Adrenal gland (tissue), 12 donors: ENCODE data around the gene COL15A1. TPM values are rescaled to one million over a fixed set of nuclear protein-coding genes. Genes with fewer than 3 reads are reported as not detected.

Experiments
- DNase-seq, 7 donors: peaks; one replicate each; pipeline ENCODE4 v3.0.0-alpha.2; 2019 to 2020
- H3K27ac ChIP-seq, 5 donors: fragments of 200-600 bp; sonication (generic) in 4 of 5; 1 replicate in 3 of 5; 2 replicates in 2 of 5; pipeline versions ENCODE4 v1.5.1 to v1.8.0; 2016 to 2020; ENCODE audit warnings: mild to moderate bottlenecking in 1 of 5
- H3K27me3 ChIP-seq: fragments of 200-600 bp; 2 replicates; pipeline ENCODE4 v1.8.0; 2021
- H3K36me3 ChIP-seq, 2 donors: fragments of 200-600 bp; replicated peaks in 1 of 2; 1 replicate in 1 of 2; 2 replicates in 1 of 2; pipeline versions ENCODE4 v1.5.1 to v1.8.0; 2018 to 2022
- H3K4me1 ChIP-seq, 2 donors: fragments of 200-600 bp; replicated peaks in 1 of 2; 1 replicate in 1 of 2; 2 replicates in 1 of 2; pipeline versions ENCODE4 v1.5.1 to v1.8.0; 2018 to 2021
- H3K4me3 ChIP-seq, 4 donors: fragments of 200-600 bp; sonication (generic) in 3 of 4; one replicate each; pipeline ENCODE4 v1.5.1; 2016 to 2018
- H3K9me3 ChIP-seq, 3 donors: fragments of 200-600 bp; sonication (generic) in 1 of 3; replicated peaks in 1 of 3; 1 replicate in 2 of 3; 2 replicates in 1 of 3; pipeline versions ENCODE4 v1.5.1 to v1.8.0; 2016 to 2021
- POLR2A ChIP-seq, 2 donors: fragments of 450-650 bp; IDR thresholded peaks; one replicate each; pipeline ENCODE4 v1.6.1; 2017; ENCODE audit warnings: antibody characterized with exemption in 2 of 2, mild to moderate bottlenecking in 2 of 2, moderate library complexity in 1 of 2
- WGBS, 4 donors: extraction: QIAGEN DNeasy Blood & Tissue Kit in 2 of 4; methylation state at CpG; one replicate each; pipeline versions ENCODE4 v1.1.5 to v1.1.7; 2013 to 2017; 5-methylcytosine and 5-hydroxymethylcytosine counted together
- intact Hi-C, 2 donors: fragments of 100-400 bp; cut with DNase I; formaldehyde crosslinking; loops; one replicate each; pipeline versions ENCODE4 v1.14.1 to v1.15.0; 2022 to 2023
- polyA plus RNA-seq, 3 donors: library from polyadenylated mRNA; stranded (reverse); fragments of 200-250 nt in 2 of 3; fragments of 350-450 nt in 1 of 3; fragmentation: Illumina TruSeq in 1 of 3; extraction: RNeasy Lipid Tissue Mini Kit (QIAGEN cat#74804) in 1 of 3; gene quantifications; one replicate each; pipeline ENCODE4 v1.2.3, GENCODE V29; 2013 to 2014
- total RNA-seq, 9 donors: library from RNA; depleted of rRNA in 4 of 9; stranded (reverse); fragments of >200 nt in 4 of 9; fragments of 120-200 nt in 1 of 9; fragmentation: NEBNext Ultra II Directional in 1 of 9; extraction: Animal tissue kit (Norgen Biotek cat#: 25700) in 1 of 9; gene quantifications; one replicate each; pipeline versions ENCODE4 v1.1.0 to v1.2.4, GENCODE V29; 2013 to 2023
- TF ChIP-seq, protein P1 (sequence below), 6 experiments: fragments of 450-650 bp in 4 of 6; fragments of 200-600 bp in 2 of 6; sonication (generic) in 1 of 6; IDR thresholded peaks; 1 replicate in 5 of 6; 2 replicates in 1 of 6; pipeline versions ENCODE4 v1.5.1 to v1.8.0; 2016 to 2021; ENCODE audit warnings: antibody characterized with exemption in 6 of 6, mild to moderate bottlenecking in 2 of 6, moderate library complexity in 1 of 6
- donor health status: healthy with polysubstance abuse.
- donor health status: Bipolar disorder and iron deficiency.
- donor health status: DM: yes; HTN: yes; CAD: no.
- donor health status: DM: no; HTN: no; CAD: no.
- donor health status: DM: no; HTN: no; CAD: no.
- donor health status: DM: yes; HTN: yes; CAD: no.

The COL15A1 gene
- total and polyA plus RNA-seq, 12 donors = 34.8 to 320 (median 101) TPM

DNA sequence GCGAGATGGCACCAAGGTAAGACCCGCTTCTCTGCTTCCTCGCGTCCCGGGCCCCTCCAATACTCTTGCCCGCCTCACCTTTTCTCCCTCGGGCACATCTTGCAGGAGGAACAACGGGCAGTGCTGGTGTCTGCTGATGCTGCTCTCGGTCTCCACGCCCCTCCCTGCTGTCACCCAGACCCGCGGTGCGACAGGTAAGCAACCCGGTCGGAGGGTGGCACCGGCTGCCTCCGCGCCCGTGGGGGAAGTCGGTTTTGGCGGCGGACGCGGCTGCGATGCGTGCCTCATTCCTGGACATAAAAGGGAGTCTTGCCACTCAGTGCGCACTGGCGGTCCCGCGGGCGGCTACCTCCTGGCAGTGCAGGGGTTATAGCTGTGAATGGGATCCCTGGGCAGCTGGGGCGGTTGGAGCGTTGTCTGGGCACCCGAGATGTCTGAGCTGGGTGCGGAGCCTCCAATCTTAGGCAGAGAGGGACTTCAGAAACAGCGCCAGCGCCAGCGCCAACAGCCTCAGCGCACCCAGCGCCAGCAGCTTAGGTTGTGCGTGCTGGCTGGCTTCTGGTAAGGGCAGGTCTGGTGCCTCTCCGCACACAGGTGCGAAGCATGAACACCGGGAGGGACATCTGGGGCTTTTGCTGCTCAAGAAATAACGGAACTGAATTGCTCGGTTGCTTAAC lies 488 bp downstream of the COL15A1 start:
- Histone ChIP-seq H3K4me3 (peak overlapping the region in 2 of 4 donors; percentile 64 to 78), H3K4me1 (peaks cover 0 to 12% of the 10 kb centered on the region in 2 donors), H3K27ac (peak overlapping the region in 4 of 5 donors; percentile 60 to 86 (median 70)), H3K36me3 (no peaks in the 10 kb centered on the region), H3K9me3 (no peaks in the 10 kb centered on the region), H3K27me3 (no peaks in the 10 kb centered on the region)
- TF ChIP-seq, protein P1, sequence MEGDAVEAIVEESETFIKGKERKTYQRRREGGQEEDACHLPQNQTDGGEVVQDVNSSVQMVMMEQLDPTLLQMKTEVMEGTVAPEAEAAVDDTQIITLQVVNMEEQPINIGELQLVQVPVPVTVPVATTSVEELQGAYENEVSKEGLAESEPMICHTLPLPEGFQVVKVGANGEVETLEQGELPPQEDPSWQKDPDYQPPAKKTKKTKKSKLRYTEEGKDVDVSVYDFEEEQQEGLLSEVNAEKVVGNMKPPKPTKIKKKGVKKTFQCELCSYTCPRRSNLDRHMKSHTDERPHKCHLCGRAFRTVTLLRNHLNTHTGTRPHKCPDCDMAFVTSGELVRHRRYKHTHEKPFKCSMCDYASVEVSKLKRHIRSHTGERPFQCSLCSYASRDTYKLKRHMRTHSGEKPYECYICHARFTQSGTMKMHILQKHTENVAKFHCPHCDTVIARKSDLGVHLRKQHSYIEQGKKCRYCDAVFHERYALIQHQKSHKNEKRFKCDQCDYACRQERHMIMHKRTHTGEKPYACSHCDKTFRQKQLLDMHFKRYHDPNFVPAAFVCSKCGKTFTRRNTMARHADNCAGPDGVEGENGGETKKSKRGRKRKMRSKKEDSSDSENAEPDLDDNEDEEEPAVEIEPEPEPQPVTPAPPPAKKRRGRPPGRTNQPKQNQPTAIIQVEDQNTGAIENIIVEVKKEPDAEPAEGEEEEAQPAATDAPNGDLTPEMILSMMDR (IDR thresholded peaks at IDR 0.05) = no peak
- no peak for TF ChIP-seq POLR2A (IDR thresholded peaks at IDR 0.05)
- intact Hi-C loops = loop anchor here in 1 of 2 donors (10.0 kb wide), 1 partner anchor 79 kb away; no protein-coding TSS in a partner anchor
- 0 to 2% (median 2%) methylated on average over 7 to 46 of the region's 46 CpGs for WGBS, 4 donors
- peak; percentile 36 to 61 (median 47) for DNase-seq

DNA sequence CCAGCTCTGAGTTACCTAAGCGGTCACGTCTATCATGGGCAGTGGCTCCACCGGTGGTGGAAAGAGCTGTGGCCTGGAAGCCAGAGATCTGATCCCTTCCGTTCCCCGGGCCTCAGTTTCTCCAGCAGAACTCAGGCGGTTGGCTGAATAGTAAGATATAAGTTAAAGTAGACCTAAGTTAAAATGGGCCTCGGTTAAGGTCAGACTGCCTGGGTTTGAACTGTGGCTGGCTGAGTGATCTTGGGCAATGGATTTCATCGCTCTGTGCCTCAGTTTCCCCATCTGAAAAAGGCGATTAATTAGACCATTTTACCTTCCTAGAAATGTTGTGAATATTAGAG lies 997 bp downstream of the COL15A1 start:
- WGBS, 4 donors = 19 to 31% (median 26%) methylated on average over 6 to 9 of the region's 9 CpGs

DNA sequence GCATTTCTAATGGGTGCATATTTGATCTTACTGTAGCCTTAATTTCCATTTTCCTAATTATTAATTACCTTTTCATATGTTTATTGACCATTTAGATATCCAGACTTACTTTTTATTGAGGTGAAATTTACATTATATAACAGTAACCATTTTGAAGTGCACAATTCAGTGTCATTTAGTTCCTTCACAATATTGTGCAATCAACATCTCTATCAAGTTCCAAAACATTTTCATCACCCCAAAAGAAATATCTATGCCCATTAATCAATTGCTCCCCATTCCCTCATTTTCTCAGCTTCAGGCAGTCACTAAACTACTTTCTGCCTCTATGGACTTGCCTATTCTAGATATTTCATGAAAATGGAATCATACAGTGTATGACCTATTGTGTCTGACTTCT lies 5.9 kb downstream of the COL15A1 start:
- no peak overlapping the region for H3K27ac ChIP-seq
- intact Hi-C loops = loop anchor here in 1 of 2 donors (10.0 kb wide), 1 partner anchor 85 kb away; no protein-coding TSS in a partner anchor
- no peaks in the 10 kb centered on the region for H3K36me3 ChIP-seq
- DNase-seq = no peak
- no peak overlapping the region for H3K4me3 ChIP-seq
- H3K27me3 ChIP-seq = no peaks in the 10 kb centered on the region
- no peaks in the 10 kb centered on the region for H3K9me3 ChIP-seq
- TF ChIP-seq, protein P1 (IDR thresholded peaks at IDR 0.05) = no peak
- no peak for TF ChIP-seq POLR2A (IDR thresholded peaks at IDR 0.05)
- peaks cover 0 to 28% of the 10 kb centered on the region in 2 donors for H3K4me1 ChIP-seq

More for the DNA sequence above, 997 bp downstream of the COL15A1 start:
- Histone ChIP-seq H3K4me3 (peak overlapping the region in 2 of 4 donors; percentile 64 to 78), H3K9me3 (no peaks in the 10 kb centered on the region), H3K36me3 (no peaks in the 10 kb centered on the region), H3K27me3 (no peaks in the 10 kb centered on the region), H3K4me1 (peaks cover 0 to 12% of the 10 kb centered on the region in 2 donors), H3K27ac (peak overlapping the region in 3 of 5 donors; percentile 65 to 86 (median 76))
- peak in 1 of 7 donors; percentile 35 for DNase-seq
- TF ChIP-seq, protein P1 (IDR thresholded peaks at IDR 0.05) = no peak
- no peak for TF ChIP-seq POLR2A (IDR thresholded peaks at IDR 0.05)
- intact Hi-C loops = loop anchor here in 1 of 2 donors (10.0 kb wide), 1 partner anchor 80 kb away; no protein-coding TSS in a partner anchor

DNA sequence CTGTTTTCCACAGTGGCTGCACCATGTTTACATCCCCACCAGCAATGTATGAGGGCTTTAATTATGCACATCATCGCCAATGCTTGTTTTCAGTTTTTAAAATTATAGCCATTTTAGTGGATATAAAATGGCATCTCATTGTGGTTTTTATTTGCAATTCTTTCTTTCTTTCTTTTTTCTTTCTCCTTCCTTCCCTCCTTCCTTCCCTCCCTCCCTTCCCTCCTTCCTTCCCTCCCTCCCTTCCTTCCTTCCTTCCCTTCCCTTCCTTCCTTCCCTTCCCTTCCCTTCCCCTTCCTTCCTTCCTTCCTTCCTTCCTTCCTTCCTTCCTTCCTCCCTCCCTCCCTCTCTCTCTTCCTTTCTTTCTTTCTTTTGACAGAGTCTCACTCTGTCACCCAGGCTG lies 6.6 kb downstream of the COL15A1 start:
- no peak overlapping the region for H3K27ac ChIP-seq
- peaks cover 0 to 29% of the 10 kb centered on the region in 2 donors for H3K4me1 ChIP-seq
- H3K27me3 ChIP-seq = no peaks in the 10 kb centered on the region
- 92 to 98% (median 95%) methylated on average over 1 of the region's 1 CpG for WGBS, 4 donors
- no peak for DNase-seq
- TF ChIP-seq, protein P1 (IDR thresholded peaks at IDR 0.05) = no peak
- no peak for TF ChIP-seq POLR2A (IDR thresholded peaks at IDR 0.05)
- H3K9me3 ChIP-seq = no peaks in the 10 kb centered on the region
- intact Hi-C loops = no loop called here
- no peak overlapping the region for H3K4me3 ChIP-seq
- no peaks in the 10 kb centered on the region for H3K36me3 ChIP-seq
